ENCODE measurements around the gene LYAR.

GRCh38 chr4:4254666-4255065 lies 35.3 kb downstream of the LYAR start:
- no peak for TF ChIP-seq CTCF (IDR thresholded peaks at IDR 0.05; ENCODE audit: extremely low read depth in 1 of 2, insufficient read depth in 1 of 2, low read depth in 1 of 2, low read length in 2 of 2)
- TF ChIP-seq POLR2AphosphoS5 (IDR thresholded peaks at IDR 0.05; ENCODE audit: insufficient read depth, low read depth, low read length) = no peak
- TF ChIP-seq POLR2A (IDR thresholded peaks at IDR 0.05; ENCODE audit: low read depth, low read length) = no peak
- TF ChIP-seq MAX (IDR thresholded peaks at IDR 0.05; ENCODE audit: insufficient read depth, insufficient read length) = no peak
- TF ChIP-seq EZH2 (IDR thresholded peaks at IDR 0.05; ENCODE audit: borderline replicate concordance, low read depth, low read length, severe bottlenecking) = no peak
- TF ChIP-seq JUN (IDR thresholded peaks at IDR 0.05; ENCODE audit: borderline replicate concordance, insufficient read depth, insufficient read length, low read depth) = no peak
- no peak for TF ChIP-seq GATA2 (IDR thresholded peaks at IDR 0.05; ENCODE audit: insufficient read depth, insufficient read length, low read depth, low read length)
- TF ChIP-seq MYC (IDR thresholded peaks at IDR 0.05; ENCODE audit: low read depth, low read length) = no peak
